GM18870 (cell line): ENCODE measurements around the gene LRRC4C.

Experiments used
- ATAC-seq: cut with Tn5 transposase; IDR thresholded peaks from one replicate; pipeline ENCODE4 v1.9.1; 2021; ENCODE audit warnings: moderate library complexity; ENCODE audit not compliant: unreplicated experiment

Gene LRRC4C

DNA sequence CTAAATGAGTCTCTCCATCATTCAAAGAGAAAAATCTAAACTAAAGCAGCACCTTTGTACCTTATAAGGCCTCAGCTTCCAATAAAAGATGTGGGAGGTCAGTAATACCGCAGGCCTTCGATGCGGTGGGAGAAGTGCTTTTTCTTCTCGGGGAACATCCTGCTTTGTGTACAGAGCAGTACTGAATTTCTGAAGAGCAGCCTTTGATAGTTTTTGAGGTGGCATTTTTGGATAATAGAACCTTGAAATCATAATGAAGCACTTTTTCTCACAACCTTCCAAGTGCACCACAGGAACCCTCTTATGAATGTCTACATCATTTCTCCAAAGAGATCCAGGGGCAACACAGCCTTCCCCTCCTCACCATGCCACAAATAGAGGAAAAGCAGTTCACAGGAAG, 39.6 kb downstream of the LRRC4C start:
- ATAC-seq, result no peak

DNA sequence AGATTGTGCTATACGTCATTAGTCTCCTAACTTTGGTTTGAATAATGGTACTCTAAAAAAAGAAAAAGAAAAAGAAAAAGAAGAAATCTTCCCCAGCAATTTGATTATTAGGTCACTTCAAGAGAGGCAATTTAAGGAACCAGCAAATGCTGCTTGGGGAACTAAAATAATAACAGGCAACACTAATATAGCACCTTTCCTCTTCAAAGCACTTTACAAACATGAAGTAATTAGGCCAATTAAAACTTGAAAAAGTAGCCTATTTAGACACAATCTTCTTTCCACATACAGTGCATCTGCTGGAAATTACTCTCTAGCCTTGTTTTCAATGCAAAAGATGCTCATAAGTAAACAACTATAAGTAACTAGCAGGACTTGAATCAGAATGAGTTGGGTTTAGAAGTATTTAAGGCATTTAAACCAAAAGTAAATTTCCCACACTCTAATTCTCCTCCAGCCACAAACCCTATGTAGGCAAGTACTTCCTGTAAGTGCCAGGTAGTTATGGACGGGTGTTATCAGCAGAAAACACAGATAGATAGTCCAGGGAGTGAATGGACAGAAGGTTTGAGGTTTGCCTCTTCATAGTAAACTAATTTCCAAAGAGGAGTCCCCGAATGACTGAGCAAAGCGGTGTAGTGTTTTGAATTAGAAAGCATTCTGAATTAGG, 44.5 kb downstream of the LRRC4C start:
- no peak for ATAC-seq

DNA sequence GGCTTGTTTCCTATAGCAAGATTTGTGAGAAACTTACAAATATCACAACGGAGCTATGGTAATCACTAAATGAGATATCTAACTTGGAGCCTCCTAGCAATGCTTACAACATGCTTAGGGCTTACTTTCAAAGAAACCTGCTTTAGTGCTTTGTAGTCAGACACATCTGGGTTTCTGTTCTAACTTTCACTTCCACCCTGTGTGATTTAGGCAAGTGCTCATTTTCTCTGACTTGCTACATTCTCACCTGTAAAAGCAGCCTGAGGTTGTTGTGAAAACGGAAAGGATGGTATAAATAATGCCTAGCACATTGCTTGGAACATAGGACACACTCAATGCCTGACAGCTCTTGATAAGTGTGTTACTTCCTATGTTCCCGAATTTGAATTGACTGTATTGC, 45.6 kb downstream of the LRRC4C start:
- peak; percentile 81 for ATAC-seq

DNA sequence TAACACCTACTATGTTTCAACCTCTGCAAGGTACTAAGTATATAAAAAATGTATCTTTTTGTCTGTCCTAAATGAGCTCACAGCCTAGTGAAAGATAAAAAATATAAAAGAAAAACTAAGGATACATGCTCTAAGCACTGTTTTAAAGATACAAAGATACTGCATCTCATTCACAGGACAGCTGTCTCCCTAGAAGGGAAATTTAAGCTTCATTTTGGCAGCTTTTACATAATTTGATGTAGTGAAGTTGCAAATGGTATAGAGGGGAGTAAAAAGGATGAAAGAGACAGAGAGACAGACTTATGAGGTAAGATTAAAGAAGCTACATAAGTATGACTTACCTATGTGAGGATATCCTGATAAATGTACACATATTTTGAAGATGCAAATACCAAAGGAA, 53.6 kb downstream of the LRRC4C start:
- ATAC-seq, result no peak

DNA sequence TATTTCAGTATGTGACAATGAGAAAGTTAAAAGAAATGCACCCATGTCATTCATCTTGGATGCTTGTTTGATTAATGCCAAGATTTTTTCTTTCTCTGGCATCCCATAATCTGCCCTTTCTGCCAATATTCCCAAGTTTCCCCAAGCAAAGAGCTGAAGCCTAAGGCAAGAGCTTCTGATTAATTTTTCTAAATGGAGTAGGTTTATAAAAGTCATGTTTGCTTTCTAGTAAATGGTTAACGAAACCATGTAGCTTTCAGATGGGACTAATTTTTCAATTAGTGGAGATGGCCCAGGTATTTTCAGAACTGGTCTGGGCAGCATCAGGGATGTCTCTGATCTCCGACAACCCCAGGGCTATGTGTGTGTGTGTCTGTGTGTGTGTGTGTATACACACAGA, 55.3 kb downstream of the LRRC4C start:
- no peak for ATAC-seq

DNA sequence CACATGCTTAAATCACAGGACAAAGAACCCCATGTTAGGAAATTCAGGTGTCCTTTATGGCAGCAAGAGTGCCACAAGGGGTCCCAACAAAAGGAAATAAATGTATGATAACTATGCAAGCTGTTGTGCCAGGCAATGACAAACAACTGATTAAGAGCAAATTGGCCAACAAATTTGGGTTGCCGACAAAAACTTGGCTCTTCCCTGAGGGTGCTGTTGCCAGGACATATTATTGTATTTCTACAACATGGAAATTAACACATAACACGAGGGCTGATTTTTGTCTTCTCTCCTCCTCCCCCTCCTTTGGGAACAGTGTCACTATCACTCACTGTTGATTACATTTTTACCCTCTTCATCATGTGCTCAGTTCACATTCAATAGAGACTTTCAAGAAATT, 56.0 kb downstream of the LRRC4C start:
- no peak for ATAC-seq

DNA sequence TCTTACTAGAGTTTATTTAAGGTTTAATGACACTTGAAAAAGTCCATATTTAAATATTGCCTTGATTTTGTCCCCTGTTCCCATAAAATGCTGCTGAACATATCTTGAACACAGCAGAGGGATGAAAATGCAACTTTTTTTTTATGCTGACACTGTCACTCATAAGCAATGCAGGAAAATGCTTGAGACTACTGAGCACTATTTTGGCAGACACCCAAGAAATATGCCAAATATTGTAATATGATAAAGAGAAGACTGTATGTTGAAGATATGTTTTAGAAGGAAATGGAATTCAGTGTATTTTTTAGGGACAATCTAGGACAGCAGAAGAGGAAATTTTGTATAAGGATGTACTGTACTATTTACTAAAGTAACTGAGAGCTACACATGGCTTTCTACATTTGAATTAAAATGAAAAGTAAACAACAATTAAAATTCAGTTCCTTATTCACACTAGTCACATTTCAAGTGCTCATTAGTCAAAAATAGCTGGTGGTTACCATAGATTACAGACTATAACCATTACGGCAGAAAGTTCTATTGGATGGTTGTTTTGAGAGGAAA, 58.6 kb downstream of the LRRC4C start:
- ATAC-seq, result no peak

DNA sequence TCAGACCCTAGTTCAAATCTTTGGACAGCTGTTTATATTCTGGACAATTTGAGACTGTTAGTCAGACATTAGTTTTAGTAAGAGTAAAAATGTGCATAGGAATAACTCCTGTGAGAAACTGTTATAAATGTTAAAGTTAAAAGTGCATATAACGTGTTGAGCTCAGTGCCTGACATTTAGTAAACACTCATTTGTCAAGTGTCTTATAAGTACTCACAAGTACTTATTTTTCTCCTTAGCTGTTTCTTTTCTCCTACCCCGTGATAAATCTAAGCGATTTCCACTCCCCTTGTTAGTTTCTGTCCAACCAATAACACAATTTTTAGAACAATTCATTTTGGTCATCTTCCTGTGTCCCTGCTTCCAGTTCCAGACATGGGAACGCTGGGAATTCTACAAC, 59.3 kb downstream of the LRRC4C start:
- ATAC-seq, result no peak

DNA sequence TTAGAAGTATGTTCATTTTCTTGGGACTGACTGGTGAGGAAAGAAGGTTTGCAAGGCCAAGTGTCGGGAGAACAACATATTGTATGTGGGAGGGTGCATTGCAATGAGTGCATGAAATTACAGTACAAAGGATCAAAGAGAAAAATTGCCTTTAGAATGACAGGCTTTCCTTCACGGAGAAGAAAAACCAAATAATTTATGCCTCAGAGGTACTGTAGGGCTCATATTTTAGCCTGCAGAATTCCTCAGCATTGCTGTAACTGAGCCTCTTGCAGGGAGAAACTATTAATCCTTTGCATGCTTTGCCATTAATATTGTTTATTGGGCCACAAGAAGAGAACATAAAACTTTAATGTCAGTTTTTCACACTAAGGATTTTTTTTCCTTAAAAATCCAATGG, 60.1 kb downstream of the LRRC4C start:
- ATAC-seq, result no peak

DNA sequence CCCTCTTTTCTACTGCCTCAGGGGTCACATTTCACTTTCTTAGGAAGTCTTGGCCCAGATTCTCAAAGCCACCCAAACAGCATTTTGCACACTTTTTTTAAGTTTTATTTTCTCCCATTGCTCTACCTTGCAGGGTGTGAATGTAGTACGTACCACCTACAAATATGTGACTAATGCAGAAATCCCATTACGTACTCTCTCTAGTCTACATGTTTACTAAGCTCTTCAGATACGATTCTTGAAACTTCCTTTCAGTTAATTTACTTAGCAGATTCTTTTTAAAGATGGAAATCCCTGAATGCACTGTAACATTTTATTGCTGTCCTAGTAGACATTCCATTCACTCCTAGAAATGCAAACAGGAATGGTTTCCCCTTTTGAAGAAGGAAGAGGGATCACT, 61.3 kb downstream of the LRRC4C start:
- no peak for ATAC-seq

DNA sequence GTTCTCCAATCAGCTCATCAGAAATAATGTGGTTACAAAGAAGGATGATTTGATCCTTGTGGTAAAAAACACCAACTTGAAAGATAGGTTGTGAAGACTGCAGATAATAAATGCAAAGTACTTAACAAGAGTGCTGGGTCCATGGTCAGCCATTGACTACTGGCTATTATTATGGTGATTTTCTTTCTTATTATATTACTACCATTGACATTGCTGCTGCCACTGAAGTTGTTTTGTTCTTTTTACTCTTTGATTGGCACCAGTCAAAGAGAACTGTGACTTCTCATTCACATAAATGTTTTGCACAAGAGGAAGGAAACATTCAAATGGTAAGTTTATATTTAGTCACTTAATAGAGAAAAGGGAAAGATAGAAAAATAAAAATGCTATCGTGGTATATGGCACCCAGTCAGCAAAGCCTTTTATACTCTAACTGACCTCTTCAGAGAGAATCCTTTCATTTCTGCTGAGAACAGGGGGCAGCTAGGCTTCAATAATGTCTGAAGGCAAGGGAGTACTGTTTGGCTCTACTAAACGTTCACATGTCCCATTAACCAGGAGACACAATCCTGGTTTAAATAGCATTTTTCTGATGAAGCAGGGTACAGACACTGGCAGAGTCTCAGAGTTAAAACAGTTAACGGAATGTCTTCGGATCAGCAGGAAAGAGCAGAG, 64.8 kb downstream of the LRRC4C start:
- no peak for ATAC-seq

DNA sequence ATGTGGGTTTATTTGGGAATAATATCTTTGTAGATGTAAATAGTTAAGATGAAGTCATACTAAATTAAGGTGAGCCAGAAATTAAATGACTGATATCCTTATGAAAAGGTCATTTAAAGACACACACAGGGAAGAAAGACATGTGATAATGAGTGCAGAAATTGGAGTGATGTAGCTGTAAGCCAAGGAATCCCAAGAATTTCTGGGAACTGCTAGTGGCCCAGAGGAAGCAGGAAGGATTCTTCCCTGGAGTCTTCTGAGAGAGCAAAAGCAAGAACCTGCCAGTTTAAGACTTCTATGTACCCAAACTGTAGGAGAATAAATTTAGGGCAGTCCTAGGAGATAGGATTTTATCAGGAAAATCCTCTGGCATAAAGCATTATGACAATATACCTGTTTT, 66.9 kb downstream of the LRRC4C start:
- no peak for ATAC-seq

DNA sequence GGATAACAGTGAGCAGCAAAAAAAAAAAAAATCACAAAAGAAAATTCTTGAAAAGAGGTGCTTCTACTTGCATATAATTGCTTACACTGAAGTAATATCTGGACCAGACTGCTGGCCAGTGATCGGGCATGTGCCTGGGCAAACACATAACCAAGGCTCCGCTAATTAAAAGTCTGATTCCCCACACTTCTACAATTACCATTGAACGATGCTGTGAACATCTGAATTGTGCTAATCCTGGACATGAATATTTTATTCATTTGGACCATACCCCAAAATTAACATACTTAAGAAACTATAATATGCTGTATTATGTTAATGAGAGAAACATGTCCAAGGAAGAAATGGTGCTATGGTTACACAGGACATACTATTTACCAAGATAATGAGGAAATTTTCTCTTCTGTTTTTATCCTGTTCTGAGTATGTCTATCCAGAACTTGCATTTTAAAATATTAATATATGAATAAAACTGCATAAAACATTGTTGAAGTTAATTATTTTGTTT, 69.8 kb downstream of the LRRC4C start:
- ATAC-seq, result no peak

DNA sequence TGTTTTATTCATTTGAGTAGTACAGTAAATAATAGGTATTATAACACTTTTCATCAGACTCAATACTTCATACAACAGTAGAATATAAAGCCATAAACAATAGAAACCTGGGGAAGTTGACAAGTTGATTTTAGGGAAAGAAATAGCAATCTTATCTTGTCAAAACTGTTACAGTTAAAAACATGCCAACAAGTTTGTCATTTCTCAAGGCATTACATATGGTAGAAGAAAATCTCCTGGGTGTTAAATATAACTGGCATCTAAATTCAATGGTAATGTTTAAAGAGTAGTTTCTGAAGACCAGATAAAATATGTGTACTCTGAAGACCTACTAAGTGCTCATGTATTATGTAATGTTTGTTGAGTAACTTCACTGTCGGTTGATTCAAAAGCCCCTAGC, 75.1 kb downstream of the LRRC4C start:
- no peak for ATAC-seq

DNA sequence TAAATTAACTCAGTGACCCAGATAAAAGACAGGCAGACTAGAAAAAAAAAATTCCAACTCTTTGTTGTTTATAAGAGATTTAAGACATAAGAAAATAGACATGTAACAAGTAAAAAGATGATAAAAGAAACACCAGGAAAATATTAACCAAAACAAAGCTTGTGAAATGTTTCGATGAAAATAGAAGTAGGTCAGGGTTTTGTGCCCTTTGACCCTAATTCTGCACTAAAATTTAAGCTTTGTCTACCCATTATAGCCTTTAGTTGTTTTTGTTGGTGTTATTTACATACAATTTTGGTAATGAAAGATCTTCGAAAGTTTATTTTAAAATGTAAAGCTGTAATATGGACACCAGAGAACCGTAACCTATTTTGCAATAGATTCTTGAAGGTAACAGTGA, 75.7 kb downstream of the LRRC4C start:
- no peak for ATAC-seq

DNA sequence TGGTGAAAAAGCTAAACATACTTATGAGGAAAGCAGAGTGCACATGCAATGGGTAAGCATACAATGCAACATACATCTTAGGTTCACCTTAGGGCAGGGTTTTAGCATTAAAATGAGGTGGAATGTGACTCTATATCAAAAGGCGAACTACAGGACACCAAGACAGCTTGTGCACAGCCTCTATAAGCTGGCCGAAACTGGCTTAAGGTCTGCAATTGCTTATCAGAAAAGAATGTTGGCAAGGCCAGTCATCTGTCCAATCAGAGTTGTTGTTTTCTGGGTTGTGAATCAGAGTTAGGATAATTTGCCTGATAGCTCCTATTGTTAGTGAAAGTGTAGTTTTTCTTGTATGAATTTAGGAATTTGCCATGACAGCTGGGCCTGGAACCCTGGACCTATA, 76.5 kb downstream of the LRRC4C start:
- no peak for ATAC-seq

DNA sequence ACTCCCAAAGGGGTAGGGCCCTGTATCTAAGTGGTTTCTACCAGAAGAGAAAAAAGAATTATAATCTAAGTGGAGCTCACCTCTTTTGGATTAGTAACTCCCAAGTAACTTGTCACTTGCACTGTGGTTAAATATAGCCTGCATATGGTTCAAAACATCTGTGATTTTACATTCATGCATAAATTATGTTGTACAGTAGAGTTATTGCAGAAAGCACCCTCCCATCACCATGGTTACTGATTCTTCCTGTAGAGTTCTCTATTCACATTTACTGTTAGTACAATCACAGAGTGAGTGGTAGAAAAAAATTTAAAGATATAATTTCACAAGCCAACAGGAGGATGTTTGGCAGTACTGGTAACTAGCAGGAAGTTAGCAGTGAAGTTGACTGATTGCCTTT, 80.4 kb downstream of the LRRC4C start:
- no peak for ATAC-seq

DNA sequence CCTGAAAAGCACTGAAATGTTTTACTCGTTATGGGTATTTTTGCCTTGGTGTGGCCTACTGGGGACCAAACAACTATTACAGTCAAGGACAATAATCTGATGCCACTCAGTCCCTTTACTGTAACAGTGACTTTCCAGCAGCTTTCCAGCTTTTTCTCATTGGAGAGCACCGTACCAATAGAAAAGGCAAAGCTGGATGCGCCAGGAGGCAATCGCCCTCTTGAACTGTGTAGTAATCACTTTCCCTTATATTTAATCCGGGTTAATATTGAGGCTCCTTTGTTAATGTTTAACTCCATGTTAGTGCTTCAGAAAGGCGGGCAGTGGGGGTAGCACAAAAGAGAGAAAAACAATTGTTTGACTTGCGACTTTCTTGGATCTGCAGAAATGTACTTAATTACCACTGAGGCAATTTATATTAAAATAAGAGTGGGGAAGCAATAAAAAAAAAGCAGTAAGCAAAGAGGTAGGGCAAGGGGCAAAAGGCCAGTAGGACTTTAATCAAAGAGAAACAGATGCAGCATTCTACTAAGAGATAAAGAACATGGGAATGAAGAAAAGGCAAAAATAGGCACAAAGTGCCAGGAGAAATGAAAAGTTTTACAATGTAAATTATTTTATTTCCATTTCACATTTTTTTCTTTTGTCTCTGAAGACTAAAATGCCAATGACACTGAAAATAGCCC, 81.6 kb downstream of the LRRC4C start:
- ATAC-seq, result no peak

DNA sequence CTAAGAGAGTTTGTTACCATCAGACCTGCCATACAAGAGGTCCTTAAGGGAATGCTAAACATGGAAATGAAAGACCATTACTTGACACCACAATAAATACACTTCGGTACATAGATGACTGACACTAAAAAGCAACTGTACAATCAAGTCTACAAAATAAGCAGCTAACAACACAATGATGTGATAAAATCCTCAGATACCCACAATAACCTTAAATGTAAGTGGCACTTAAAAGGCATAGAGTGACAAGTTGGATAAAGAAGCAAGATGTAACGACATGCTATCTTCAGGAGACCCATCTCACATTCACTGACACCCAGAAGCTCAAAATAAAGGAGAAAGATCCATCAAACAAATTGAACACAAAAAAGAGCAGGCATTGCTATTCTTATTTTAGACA, 107.6 kb downstream of the LRRC4C start:
- no peak for ATAC-seq

DNA sequence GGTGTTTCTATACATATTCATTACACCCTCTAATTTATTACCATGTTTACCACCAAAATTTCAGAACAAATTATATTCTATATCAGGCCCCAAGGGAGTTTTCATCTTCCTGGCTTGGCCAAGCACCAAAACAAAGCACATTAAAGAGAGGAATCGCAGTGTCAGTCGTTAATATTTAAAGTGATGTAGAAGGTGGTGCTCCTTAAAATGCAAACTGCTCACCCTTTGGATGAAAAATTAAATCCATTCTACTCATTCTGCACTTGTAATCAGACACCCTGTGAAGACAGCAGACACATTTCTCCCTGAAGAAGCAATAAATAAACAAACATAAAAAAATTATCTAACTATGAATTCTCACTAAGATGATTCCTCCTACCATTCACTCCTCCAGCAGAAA, 113.4 kb downstream of the LRRC4C start:
- no peak for ATAC-seq

DNA sequence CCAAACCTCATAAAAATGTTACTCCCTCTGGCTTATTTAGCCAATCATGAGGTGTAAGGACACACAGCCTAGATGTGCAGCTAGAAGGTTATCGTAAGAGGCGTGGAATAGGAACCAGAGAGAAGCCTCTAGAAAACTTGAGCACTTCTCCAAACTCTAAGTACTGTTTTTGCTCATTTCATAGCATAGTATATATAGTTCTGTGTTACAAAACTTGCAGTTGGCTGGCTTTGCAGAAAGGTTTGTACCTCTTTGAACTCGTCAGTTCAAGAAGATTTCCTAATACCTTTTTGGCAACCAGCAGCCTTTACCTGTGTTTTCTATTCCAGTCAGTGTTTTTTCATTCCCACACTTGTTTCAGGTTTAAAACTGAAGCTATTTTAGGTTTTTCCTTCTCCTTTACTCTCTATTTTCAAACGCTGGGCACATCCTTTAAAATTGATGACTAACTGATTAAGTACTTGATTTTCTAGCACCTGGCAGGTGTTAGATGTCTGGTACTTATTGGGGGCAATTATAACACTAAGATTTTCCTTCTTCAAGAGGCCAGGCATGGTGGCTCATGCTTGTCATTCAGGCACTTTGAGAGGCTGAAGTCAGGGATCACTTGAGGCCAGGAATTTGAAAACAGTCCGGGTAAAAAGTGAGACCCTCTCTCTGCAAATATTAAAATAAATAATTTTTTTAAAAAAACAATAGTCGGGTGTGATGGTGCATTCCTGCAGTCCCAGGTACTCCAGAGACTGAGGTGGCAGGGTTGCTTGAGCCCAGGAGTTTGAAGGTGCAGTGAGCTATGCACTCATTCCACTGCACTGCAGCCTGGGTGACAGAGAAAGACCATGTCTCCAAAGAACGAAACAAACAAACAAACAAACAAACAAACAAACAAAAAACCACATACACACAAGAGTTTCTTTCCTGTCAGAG, 125.2 kb downstream of the LRRC4C start:
- no peak for ATAC-seq
